Brain pericyte (primary cell): ENCODE measurements around the gene BCAS4.

Experiments
- DNase-seq: peaks from one replicate; pipeline ENCODE4 v3.0.0-alpha.2; 2012; ENCODE audit warnings: low read depth, low spot score

The BCAS4 gene

GRCh38 chr20:50821994-50822393 is 27.1 kb downstream of the BCAS4 start:
- DNase-seq = no peak

GRCh38 chr20:50823319-50823718 is 28.5 kb downstream of the BCAS4 start:
- DNase-seq = no peak

GRCh38 chr20:50824137-50824536 is 29.3 kb downstream of the BCAS4 start:
- DNase-seq = no peak

- DNase-seq = no peak
Measured at GRCh38 chr20:50826121-50826520, 31.3 kb downstream of the BCAS4 start.

- DNase-seq = no peak
Measured at GRCh38 chr20:50828363-50829136, 33.7 kb downstream of the BCAS4 start.

- DNase-seq = no peak
Measured at GRCh38 chr20:50831622-50832021, 36.8 kb downstream of the BCAS4 start.

- no peak for DNase-seq
Measured at GRCh38 chr20:50834599-50835005, 39.7 kb downstream of the BCAS4 start.

- no peak for DNase-seq
Measured at GRCh38 chr20:50837532-50838321, 42.9 kb downstream of the BCAS4 start.

- no peak for DNase-seq
Measured at GRCh38 chr20:50838322-50838625, 43.4 kb downstream of the BCAS4 start.

GRCh38 chr20:50838707-50839385 is 44.0 kb downstream of the BCAS4 start:
- no peak for DNase-seq

- DNase-seq = no peak
Measured at GRCh38 chr20:50842821-50843220, 48.0 kb downstream of the BCAS4 start.

- DNase-seq = no peak
Measured at GRCh38 chr20:50843331-50844276, 48.7 kb downstream of the BCAS4 start.

GRCh38 chr20:50844430-50845100 is 49.7 kb downstream of the BCAS4 start:
- peak; percentile 31 for DNase-seq

GRCh38 chr20:50845566-50846215 is 50.8 kb downstream of the BCAS4 start:
- no peak for DNase-seq

- no peak for DNase-seq
Measured at GRCh38 chr20:50848341-50848808, 53.5 kb downstream of the BCAS4 start.

GRCh38 chr20:50848846-50849673 is 54.2 kb downstream of the BCAS4 start:
- no peak for DNase-seq

GRCh38 chr20:50850721-50851286 is 55.9 kb downstream of the BCAS4 start:
- no peak for DNase-seq

GRCh38 chr20:50852085-50852484 is 57.2 kb downstream of the BCAS4 start:
- DNase-seq = no peak
